GM12878 (cell line): Measurements from ENCODE around the gene PFKL. TPM values are rescaled to one million over a fixed set of nuclear protein-coding genes. Genes with fewer than 3 reads are reported as not detected.

Source experiments
- BCL3 ChIP-seq: IDR thresholded peaks from 2 replicates; pipeline ENCODE4 v1.6.1; 2011; ENCODE audit warnings: borderline replicate concordance, low read depth, mild to moderate bottlenecking, moderate library complexity, low read length; ENCODE audit not compliant: insufficient read depth, poor library complexity, severe bottlenecking
- BHLHE40 ChIP-seq, 2 experiments: fragments of 450-650 bp in 1 of 2; IDR thresholded peaks; 2 replicates each; pipeline ENCODE4 v1.6.1; 2011 to 2017; ENCODE audit warnings: low read depth in 2 of 2, borderline replicate concordance in 1 of 2, improper control_type of control experiment in 1 of 2, low read length in 1 of 2, mild to moderate bottlenecking in 1 of 2
- CTCF ChIP-seq, 3 experiments: IDR thresholded peaks in 2 of 3; conservative IDR thresholded peaks in 1 of 3; 2 replicates each; pipeline ENCODE4 v1.5.1; 2011; ENCODE audit warnings: low read depth in 3 of 3, low read length in 3 of 3, mild to moderate bottlenecking in 3 of 3, control low read depth in 2 of 3, moderate library complexity in 2 of 3, inconsistent platforms in 1 of 3, mixed read lengths in 1 of 3; ENCODE audit not compliant: control insufficient read depth in 2 of 3, insufficient read depth in 1 of 3; ENCODE audit errors: extremely low read depth in 1 of 3
- GABPA ChIP-seq: IDR thresholded peaks from 2 replicates; pipeline ENCODE4 v1.6.1; 2014; ENCODE audit warnings: antibody characterized with exemption, low read depth, mild to moderate bottlenecking, inconsistent platforms
- HDAC6 ChIP-seq: fragments of 200-600 bp; sonication (generic); IDR thresholded peaks from one replicate; pipeline ENCODE4 v1.8.0; 2017; ENCODE audit warnings: antibody characterized with exemption; ENCODE audit not compliant: unreplicated experiment
- KLF5 ChIP-seq: fragments of 450-650 bp; IDR thresholded peaks from 2 replicates; pipeline ENCODE4 v1.6.1; 2014; ENCODE audit warnings: mild to moderate bottlenecking; ENCODE audit not compliant: partially characterized antibody
- MLLT1 ChIP-seq: fragments of 450-650 bp; IDR thresholded peaks from 2 replicates; pipeline ENCODE4 v1.6.1; 2016; ENCODE audit warnings: mild to moderate bottlenecking
- MTA3 ChIP-seq: IDR thresholded peaks from 2 replicates; pipeline ENCODE4 v1.6.1; 2012; ENCODE audit warnings: low read length, inconsistent platforms, borderline replicate concordance
- MYC ChIP-seq: IDR thresholded peaks from 2 replicates; pipeline ENCODE4 v1.6.1; 2011; ENCODE audit warnings: mild to moderate bottlenecking, low read length, moderate library complexity, inconsistent platforms; ENCODE audit not compliant: insufficient read depth, insufficient replicate concordance, insufficient read length, severe bottlenecking
- RAD21 ChIP-seq: IDR thresholded peaks from 2 replicates; pipeline ENCODE4 v1.6.1; 2011; ENCODE audit warnings: mild to moderate bottlenecking, low read depth, low read length, moderate library complexity; ENCODE audit not compliant: insufficient read depth
- SMARCA5 ChIP-seq: fragments of 450-650 bp; IDR thresholded peaks from 2 replicates; pipeline ENCODE4 v1.6.1; 2017; ENCODE audit warnings: mild to moderate bottlenecking
- TAF1 ChIP-seq: IDR thresholded peaks from 2 replicates; pipeline ENCODE4 v1.6.1; 2011; ENCODE audit warnings: mild to moderate bottlenecking, low read depth, low read length, borderline replicate concordance
- YY1 ChIP-seq: IDR thresholded peaks from 2 replicates; pipeline ENCODE4 v1.6.1; 2011; ENCODE audit warnings: low read depth, mild to moderate bottlenecking, low read length
- ZBTB4 ChIP-seq: fragments of 450-650 bp; formaldehyde crosslinking; IDR thresholded peaks from 2 replicates; pipeline ENCODE4 v1.4.0; 2022; ENCODE audit warnings: mild to moderate bottlenecking, moderate library complexity
- ZNF217 ChIP-seq: fragments of 450-650 bp; IDR thresholded peaks from 2 replicates; pipeline ENCODE4 v1.6.1; 2017; ENCODE audit warnings: antibody characterized with exemption, mild to moderate bottlenecking
- polyA plus RNA-seq, 11 experiments: library from polyadenylated mRNA; depleted of rRNA in 4 of 11; unstranded in 6 of 11; stranded (reverse) in 5 of 11; fragments of >200 nt; fragmentation: Nextera tagmentation in 4 of 11; fragmentation: Illumina TruSeq in 1 of 11; extraction: Ambion mirVana in 4 of 11; extraction: Trizol in 1 of 11; gene quantifications; 1 replicate in 1 of 11; 2 replicates in 10 of 11; pipeline versions ENCODE4 v1.2.1 to v1.2.3, GENCODE V29; 2011 to 2016; ENCODE audit warnings: inconsistent platforms in 2 of 11, missing spikeins in 2 of 11, low read depth in 1 of 11
- total RNA-seq, 4 experiments: library from RNA; depleted of rRNA in 3 of 4; stranded (reverse); fragments of >200 nt in 3 of 4; fragmentation: Illumina TruSeq in 1 of 4; extraction: Trizol in 1 of 4; gene quantifications; 2 replicates each; pipeline versions ENCODE4 v1.2.1 to v1.2.3, GENCODE V29; 2013 to 2021

Gene PFKL
- total and polyA plus RNA-seq, 10 of the 15 experiments (the other 5 are each of a cell fraction or from before 2014, with no cell fraction given), result 1.2 to 192 (median 112) TPM

GRCh38 chr21:44298301-44298700, 1.6 kb upstream of the PFKL start (continued):
- TF ChIP-seq MLLT1 (peak; percentile 87; the same call in 1 of the 2 replicates), BCL3 (no peak), SMARCA5 (peak; percentile 85), CTCF (IDR thresholded peaks at IDR 0.05 in 2 of 3, conservative IDR thresholded peaks at IDR 0.05 in 1 of 3; ENCODE audit: control insufficient read depth in 2 of 3, extremely low read depth in 1 of 3, insufficient read depth in 1 of 3, low read depth in 3 of 3, low read length in 3 of 3) (peak in 2 of 3 experiments; percentile 19 to 26; a peak in 2 of 6 replicates), HDAC6 (no peak), TAF1 (no peak), KLF5 (no peak), YY1 (no peak), ZBTB4 (CRISPR knock-in tag) (no peak), MYC (no peak), ZNF217 (peak; percentile 35; the same call in 1 of the 2 replicates), BHLHE40 (IDR thresholded peaks at IDR 0.05; ENCODE audit: borderline replicate concordance in 1 of 2, low read depth in 2 of 2, low read length in 1 of 2) (no peak), RAD21 (peak; percentile 35), GABPA (no peak), MTA3 (no peak)
